DOHH2 (cell line): ENCODE measurements around the gene RAMP1.

ENCODE experiments used
- CTCF ChIP-seq: fragments of 200-600 bp; sonication (generic); IDR thresholded peaks from one replicate; pipeline ENCODE4 v1.5.1; 2014; ENCODE audit warnings: antibody characterized with exemption, mild to moderate bottlenecking, low read depth, low read length; ENCODE audit not compliant: poor library complexity, severe bottlenecking
- EZH2phosphoT487 ChIP-seq: fragments of 200-600 bp; sonication (generic); IDR thresholded peaks from 2 replicates; pipeline ENCODE4 v1.6.1; 2017; ENCODE audit warnings: borderline replicate concordance, mild to moderate bottlenecking, antibody characterized with exemption, low read length, moderate library complexity, mixed read lengths

GRCh38 chr2:237868631-237869342 lies 9.4 kb downstream of the RAMP1 start:
- TF ChIP-seq CTCF = no peak
- TF ChIP-seq EZH2phosphoT487 = no peak
